ENCODE results near the gene METTL24.
"Not testable (repeated sequence)": the region's sequence is repeated elsewhere in the genome, so short reads cannot be mapped to it uniquely, and the experiment has no call there.

Gene METTL24

DNA sequence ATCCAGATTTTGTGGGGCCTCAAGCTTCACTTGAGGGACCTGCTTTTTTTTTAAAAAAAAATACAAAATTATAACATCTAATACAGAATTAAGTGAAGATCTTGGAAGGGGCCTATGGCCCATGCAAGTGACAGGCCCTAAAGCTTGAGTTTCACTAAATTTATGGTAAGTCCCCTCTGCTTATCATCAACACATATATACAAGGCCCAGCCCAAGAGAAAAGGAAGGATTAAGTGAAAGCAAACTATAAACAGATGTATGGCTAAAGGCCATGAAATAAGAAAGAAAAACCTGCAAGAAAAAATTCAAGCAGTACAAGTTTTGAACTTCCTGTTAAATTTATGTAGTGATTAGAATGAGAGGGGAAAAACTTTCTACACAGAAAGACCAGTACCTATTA is 91.2 kb downstream of the METTL24 start:
- no peak for DNase-seq (ENCODE audit: low read depth in 2 of 2)

- DNase-seq (ENCODE audit: low read depth in 2 of 2), result no peak
These were observed 92.9 kb downstream of the METTL24 start for GRCh38 chr6:110265273-110265672.

DNA sequence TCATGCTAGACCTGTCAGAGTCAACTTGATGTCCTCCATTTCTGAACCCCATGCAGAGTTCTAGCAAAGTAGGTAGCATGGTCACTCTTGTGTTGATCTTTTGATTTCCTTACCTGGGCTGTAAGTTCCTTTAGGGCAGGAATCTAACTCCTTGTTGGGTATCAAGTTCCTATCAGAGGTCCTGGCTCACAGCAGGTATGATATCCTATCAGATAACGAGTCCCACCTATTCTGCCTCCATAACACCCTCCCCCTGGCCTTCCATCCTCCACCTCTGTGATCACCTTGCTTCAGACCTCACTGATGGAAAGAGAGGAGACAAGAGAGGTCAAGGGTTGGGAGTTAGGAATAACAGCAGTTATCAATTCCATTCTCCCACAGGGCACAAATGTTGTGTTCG is 101.8 kb downstream of the METTL24 start:
- DNase-seq (ENCODE audit: low read depth in 2 of 2), result no peak

- no peak for DNase-seq (ENCODE audit: low read depth in 2 of 2)
These were observed 102.9 kb downstream of the METTL24 start for GRCh38 chr6:110255211-110255750.

DNA sequence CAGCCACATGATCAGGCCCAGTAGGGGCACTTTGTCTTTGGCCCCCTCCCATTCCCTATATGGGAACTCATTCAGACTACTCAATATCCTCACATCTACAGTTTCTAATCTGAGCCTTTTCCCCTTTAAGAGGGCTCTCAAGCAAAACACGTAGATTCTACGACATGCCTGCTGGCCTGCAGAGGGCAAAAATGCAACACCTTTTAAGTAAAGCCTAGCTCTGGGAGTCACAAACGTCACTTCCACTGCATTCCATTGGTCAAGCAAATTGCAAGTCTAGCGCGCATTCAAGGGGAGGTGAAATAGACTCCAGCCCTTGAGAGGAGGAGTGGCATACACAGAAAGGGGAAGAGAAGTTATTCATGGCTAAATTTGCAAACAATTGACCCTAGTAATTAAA is 107.3 kb downstream of the METTL24 start:
- no peak for DNase-seq (ENCODE audit: low read depth in 2 of 2)

DNA sequence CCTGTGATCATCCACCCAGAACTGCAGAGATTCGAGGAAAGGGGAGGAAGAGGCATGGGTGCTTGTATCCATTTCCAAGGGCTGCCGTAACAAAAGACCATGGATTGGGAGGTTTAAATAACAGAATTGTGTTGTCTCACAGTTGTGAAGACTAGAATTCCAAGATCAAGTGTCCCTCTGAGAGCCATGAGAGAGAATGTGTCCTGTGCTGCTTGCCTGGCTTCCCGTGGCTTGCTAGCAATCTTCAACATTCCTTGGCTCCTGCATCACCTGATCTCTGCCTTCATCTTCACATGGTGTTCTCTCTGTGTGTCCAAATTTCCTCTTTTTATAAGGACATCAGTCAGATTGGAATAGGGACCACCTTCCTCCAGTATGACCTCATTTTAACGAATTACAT is 108.1 kb downstream of the METTL24 start:
- DNase-seq (ENCODE audit: low read depth in 2 of 2), result no peak

DNA sequence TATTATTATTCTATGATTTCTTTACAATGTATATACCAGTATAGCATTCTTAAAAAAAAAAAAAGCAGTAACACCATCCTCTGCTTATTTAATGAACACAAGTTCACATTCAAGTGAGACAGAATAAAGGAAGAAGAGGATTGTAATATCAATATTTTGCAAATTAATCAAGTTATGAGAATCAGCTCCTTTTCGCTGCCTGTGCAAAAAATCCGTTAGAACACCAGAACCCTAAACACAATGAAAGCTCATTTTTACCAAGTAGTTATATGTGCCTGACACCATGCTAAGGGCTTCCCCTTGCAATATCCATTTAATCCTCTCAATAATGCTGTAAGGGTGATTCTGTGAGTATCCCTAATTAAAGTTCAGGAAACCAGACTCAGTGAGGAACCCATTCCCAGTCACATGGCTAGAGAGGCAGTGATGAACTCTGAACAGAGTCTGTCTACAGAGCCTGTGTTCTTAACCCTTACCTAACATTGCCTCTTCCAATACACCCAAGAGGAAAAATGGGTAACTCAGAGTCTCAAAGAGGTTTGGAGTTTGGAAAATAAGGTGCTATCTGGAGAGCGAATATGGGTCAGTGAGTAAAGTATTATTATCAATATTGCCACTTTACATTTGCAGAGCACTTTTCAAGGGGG is 111.1 kb downstream of the METTL24 start:
- DNase-seq (ENCODE audit: low read depth in 2 of 2), result no peak

- DNase-seq (ENCODE audit: low read depth in 2 of 2), result no peak
These were observed 111.8 kb downstream of the METTL24 start for GRCh38 chr6:110246378-110246777.

DNA sequence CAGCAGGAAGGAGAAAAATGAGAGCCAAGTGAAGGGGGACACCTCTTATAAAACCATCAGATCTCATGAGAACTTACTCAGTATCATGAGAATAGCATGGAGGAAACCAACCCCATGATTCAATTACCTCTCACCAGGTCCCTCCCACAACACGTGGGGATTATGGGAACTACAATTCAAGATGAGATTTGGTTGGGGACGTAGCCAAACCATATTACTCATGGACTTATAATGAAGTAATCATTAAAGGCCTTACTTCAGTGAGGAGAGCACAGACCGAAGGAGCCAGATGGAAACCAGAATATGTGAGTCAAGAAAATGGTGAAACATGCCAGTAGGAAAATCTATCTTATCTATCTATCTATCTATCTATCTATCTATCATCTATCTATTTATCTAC is 113.5 kb downstream of the METTL24 start:
- DNase-seq (ENCODE audit: low read depth in 2 of 2), result not testable (repeated sequence)

- no peak for DNase-seq (ENCODE audit: low read depth in 2 of 2)
These were observed 118.4 kb downstream of the METTL24 start for GRCh38 chr6:110239526-110240274.

DNA sequence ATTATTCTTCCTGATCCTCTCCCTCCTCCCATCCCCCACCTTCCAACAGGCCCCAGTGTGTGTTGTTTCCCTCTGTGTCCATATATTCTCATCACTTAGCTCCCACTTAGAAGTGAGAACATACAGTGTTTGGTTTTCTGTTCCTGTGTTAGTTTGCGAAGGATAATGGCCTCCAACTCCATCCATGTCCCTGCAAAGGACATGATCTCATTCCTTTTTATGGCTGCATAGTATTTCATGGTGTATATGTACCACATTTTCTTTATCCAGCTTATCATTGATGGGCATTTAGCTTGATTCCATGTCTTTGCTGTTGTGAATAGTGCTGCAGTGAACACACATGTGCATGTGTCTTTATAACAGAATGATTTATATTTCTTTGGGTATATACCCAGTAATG is 122.1 kb downstream of the METTL24 start:
- not testable (repeated sequence) for DNase-seq (ENCODE audit: low read depth in 2 of 2)

DNA sequence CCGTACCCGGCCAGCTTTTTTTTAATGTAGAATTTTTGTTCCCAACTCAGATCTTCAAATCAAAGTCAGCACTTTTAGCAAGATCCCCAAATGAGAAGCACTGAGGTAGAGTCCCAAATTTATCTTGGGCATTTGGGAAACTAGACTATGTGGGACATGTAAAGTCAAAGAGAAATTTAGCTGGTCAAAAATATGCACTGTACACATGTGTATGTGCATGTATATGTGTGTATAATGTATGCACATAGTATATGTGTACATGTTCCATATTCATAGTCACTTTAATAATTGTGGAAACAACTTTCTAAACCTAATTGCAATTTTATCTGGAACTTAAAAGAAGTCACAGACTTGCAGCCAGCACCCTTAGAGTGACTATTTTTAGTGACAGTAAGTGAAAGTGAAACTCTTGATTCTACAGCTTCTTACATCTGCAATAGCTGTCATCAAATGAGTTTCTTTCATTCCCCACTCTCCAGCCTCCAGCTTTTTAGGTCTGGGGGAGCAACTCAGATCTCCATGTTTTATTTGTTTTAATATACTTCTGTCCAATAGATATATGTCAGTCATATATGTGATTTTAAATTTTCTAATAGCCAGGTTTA is 124.3 kb downstream of the METTL24 start:
- DNase-seq (ENCODE audit: low read depth in 2 of 2), result no peak

- DNase-seq (ENCODE audit: low read depth in 2 of 2), result no peak
These were observed 125.7 kb downstream of the METTL24 start for GRCh38 chr6:110232450-110232849.

DNA sequence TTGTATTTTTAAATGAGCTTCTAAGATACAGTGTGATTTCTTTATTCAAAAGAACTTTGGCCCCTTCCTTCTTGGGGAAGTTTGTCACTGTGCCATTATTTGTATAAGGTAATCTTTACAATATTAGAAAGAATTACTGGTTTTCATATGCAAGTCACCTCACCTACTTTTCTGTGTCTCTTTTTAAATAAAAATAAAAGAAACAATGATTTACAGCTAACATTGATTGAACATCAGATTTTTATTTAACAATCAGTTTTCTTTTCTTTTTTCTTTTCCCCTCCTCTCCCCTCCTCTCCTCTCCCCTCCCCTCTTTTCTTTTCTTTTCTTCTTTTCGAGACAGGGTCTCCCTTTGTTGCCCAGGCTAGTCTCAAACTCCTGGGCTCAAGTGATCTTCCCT is 131.9 kb downstream of the METTL24 start:
- DNase-seq (ENCODE audit: low read depth in 2 of 2), result no peak

DNA sequence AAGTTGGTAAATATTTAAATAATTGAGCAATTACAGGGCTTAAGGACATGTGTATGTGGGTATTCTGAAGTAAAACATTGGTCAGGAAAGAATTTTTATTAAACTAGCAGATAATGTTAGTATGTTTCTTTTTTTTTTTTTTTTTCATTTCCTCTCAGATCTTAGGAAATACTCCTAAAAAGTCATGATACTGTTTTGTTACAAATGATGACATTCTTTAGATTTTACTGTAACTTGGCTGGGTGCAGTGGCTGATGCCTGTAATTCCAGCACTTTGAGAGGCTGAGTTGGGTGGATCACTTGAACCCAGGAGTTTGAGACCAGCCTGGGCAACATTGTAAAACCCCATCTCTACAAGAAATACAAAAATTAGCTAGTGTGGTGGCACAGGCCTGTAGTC is 136.4 kb downstream of the METTL24 start:
- DNase-seq (ENCODE audit: low read depth in 2 of 2), result no peak

DNA sequence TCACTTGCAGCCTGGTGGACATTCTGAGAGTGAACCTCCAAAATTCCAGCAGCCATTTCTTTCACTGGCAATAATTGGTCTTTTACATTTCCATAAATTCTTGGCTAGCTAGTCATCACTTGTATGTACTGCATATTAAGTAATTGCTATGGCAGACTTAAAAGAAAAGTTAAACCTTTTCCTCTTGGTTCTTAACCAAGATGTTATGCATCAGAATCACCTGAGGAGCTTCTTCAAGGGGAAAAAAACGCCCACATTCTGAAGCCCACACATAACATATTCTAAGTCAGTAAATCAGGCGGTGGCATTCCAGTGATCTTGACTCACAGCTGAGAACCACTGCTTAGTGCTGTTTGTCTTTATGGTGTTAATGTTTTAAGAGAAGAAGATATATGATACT is 140.9 kb downstream of the METTL24 start:
- DNase-seq (ENCODE audit: low read depth in 2 of 2), result no peak

DNA sequence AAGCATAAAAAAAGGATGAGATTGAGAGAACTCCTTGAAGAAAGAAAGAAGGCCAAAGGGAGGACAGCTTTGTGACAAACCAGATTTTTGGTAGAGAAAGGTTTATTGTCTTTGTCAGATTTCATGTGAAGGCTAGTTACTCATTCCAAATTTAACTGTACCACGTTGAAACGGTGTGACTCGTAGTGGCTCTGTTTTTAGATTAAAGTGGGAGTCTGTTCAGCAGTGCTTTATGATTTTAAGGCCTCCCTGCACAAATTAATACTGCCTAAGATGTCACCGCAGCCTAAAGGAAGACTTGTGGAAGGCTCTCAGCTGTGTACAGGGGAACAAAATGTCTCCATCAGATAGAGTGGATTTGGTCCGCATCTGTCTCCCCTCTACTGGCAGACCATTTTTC is 142.0 kb downstream of the METTL24 start:
- DNase-seq (ENCODE audit: low read depth in 2 of 2), result no peak

DNA sequence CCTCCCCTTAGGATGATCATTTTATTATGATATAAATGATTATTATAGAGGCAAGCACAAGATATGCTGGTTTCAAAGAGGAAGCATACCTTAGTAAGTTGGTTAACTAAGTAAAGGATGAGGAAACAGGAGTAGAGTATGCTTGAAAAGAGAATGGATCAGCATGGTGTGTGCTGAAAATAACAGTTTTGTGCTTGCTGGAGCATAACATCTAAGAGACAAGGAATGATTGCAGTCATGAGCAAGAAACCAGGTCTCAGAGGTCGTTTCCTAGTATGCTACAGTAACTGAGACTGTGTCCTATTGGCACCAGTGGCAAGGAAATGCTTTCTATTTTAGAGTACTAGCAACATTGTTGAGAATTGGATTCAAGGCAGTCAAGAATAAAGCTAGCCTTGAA is 143.8 kb downstream of the METTL24 start:
- no peak for DNase-seq (ENCODE audit: low read depth in 2 of 2)

GRCh38 chr6:110211753-110212152 is 146.4 kb downstream of the METTL24 start:
- no peak for DNase-seq (ENCODE audit: low read depth in 2 of 2)

DNA sequence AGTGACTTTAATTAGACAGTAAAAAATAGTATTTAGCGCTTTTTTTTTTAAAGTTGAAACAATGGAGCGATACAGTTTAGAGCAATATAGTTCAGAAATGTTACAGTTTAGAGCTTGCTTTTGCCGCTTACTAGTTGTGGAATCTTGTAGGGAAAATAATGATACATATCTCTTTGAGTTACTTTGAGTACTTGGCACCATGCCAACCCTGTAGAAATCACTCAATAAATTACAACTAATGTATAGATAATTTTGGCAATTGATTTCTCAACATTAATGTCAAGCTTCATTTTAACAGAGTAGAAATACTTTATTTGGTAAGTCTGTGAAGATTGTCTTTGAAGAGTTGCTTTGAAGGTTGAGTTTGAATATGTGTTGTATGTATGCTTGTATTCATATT is 150.5 kb downstream of the METTL24 start:
- DNase-seq (ENCODE audit: low read depth in 2 of 2), result no peak

- DNase-seq (ENCODE audit: low read depth in 2 of 2), result no peak
These were observed 156.8 kb downstream of the METTL24 start for GRCh38 chr6:110201151-110201884.

DNA sequence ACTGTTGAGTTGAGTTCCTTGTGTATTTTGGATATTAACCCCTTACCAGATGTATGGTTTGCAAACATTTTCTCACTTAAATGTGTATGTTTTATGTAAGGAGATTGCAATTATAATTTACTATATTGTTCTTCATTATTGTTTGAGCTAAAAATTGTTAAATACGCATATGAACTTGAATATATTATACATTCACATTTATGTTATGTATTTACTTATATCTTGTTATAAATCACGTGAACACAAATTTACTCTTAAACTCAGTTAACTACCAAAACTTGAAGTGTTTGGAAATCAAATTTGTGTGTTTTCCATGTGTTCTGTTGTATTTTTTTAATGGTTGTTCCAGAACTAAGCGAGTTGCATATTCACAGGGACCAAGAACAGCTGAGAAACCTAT is 159.6 kb downstream of the METTL24 start:
- DNase-seq (ENCODE audit: low read depth in 2 of 2), result no peak

Data from stimulated activated CD8-positive, alpha-beta memory T cell treated with anti-CD3 and anti-CD28 coated beads, Interleukin-7, amount 100 ng/mL, for 1 hour (primary cell).